SK-N-DZ (cell line): ENCODE results near the gene FAM3C. TPM values are rescaled to one million over a fixed set of nuclear protein-coding genes. Genes with fewer than 3 reads are reported as not detected.
"Not testable (repeated sequence)": the region's sequence is repeated elsewhere in the genome, so short reads cannot be mapped to it uniquely, and the experiment has no call there.

Experiments used
- DNase-seq: peaks from one replicate; pipeline ENCODE4 v3.0.0-alpha.2; 2015; ENCODE audit warnings: low spot score
- polyA plus RNA-seq, 2 experiments: library from polyadenylated mRNA; depleted of rRNA; stranded (reverse); fragments of >200 nt; gene quantifications; 2 replicates each; pipeline ENCODE4 v1.2.3, GENCODE V29; 2014

The FAM3C gene, protein sequence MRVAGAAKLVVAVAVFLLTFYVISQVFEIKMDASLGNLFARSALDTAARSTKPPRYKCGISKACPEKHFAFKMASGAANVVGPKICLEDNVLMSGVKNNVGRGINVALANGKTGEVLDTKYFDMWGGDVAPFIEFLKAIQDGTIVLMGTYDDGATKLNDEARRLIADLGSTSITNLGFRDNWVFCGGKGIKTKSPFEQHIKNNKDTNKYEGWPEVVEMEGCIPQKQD
- polyA plus RNA-seq (2014; cell fraction: cytosol; rRNA removed): 19.3 and 22.1 TPM in 2 replicates
- polyA plus RNA-seq (2014; cell fraction: nucleus; rRNA removed): 19.6 and 24.0 TPM in 2 replicates

DNA sequence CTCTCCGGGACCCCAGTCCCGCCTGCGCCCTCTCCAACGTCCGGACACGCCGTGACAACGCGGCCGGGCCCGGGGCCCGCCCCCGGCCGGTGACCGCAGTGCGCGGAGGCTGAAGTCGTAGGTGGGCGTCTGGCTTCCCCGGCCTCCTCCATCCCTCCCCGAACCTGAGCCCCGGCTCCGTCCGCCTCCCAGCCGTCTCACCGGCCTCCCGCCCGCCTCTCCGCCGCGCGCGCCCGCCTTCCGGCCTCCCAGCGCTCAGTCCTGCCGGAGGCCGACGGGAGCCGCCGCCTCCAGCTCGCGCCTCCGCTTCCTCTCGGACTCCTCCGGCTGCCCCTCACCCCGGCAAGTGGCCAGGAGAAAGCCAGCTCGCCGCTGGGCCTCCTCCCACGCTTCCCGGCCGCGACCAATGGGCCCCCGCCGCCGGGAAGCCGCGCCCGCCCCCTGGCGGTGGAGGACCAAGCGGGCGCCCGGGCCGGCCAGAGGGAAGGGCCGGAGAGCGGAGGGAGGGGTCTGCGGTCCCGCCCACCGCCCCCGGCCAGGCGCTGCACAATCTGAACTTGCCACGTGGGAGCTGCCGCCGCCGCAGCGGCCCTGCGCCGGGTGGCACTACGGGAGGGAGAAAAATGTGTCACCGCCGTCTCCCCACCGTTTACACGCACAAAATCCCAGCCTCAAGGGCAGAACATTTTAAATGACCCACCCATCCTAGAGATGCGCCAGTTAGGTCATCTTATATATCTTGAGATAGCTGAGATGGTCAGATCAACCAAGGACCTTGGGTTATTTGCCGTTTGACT is at the start of gene FAM3C:
TSS of gene FAM3C (minus strand) at position 348 of the 797 bp plus-strand sequence. CDS start 13,339 bp downstream, outside the sequence.
- DNase-seq: peak; percentile 91

DNA sequence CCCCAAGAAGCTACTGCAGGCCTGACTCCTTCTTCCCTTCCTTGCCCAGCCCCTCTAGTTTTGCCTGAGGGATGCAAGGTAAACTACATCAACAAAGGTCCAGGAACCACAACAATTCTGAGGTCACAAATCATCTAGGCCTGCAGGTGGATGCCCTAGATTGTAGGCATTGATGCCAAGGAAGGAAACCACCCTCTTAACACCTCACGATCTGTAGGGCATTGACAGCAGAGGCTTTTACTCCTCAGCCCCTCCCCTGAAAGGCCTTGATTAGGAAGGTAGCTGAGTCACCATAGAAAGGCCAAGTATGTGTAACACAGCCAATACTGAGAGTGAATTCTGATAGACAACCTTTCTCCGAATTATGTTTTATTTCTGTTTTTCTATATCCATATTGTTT is 46.7 kb upstream of the FAM3C start:
- no peak for DNase-seq

DNA sequence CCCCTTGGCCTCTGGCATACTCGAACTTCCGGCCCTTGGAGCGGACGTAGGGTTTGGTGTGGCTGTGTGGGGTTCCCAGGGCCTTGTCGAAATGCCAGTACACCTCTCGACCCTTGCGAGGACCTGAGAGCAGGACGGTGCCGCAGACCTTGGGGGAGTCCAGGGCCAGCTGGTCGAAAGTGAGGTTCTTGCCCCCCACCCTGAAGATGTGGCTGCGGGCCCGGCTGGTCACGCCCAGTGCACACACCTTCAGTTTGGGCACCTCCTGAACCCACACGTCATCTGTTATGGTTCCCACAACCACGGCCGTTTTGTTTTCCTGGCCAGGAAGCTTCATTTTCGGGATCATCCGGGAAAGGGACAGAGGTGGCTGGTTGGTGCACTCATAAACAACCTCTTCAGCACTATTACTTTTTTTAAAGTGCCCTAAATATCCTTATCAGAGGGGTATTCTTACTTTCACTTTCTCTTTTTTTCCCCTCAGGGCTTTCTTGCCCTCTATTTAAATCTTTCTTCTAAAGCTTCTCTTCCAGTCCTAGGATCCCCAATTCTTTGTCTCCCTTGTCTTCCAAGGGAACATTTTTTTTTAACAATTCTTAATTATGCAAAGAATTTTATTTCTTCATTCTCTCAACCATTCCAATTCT is 44.9 kb upstream of the FAM3C start:
- no peak for DNase-seq

DNA sequence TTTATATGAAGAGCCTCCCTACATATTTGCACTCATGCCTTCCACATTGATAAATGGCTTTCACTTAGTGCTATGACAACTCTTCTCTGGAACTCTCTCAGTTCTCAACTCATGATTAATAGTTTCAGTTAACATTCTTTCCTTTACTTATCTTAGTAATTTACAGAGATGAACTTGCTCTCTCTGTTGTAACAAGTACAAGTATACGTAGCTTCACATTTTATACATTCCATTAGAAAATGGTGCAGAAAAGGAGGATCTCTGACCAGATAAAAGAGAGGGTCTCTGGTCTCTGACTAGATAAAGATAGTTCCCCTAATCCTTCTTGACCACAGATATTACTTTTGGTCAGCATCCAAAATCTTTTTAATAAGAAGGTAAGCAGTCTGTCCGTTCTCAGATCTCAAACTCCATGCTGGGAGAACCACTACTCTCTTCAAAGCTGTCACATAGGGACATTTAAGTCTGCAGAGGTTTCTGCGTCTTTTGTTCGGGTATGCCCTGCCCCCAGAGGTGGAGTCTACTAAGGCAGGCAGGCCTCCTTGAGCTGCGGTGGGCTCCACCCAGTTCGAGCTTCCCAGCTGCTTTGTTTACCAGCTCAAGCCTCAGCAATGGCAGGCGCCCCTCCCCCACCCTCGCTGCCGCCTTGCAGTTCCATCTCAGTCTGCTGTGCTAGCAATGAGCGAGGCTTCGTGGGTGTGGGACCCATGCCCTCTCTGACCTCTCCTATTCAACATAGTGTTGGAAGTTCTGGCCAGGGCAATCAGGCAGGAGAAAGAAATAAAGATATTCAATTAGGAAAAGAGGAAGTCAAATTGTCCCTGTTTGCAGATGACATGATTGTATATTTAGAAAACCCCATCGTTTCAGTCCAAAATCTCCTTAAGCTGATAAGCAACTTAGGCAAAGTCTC is 42.2 kb upstream of the FAM3C start:
- peak; percentile 84 for DNase-seq

DNA sequence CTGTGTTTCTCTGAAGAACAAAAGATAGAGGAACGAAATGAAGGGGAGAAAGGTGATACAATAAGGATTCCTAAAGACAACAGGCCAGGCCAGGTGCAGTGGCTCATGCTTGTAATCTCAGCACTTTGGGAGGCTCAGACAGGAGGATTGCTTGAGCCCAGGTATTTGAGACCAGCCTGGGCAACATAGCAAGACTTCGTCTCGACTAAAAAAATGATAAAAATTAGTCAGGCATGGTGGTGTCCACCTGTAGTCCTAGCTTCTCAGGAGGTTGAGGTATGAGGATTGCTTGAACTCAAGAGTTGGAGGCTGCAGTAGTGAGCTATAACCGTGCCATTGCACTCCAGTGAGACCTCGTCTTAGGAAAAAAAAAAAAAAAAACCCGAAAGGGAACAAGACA is 41.4 kb upstream of the FAM3C start:
- DNase-seq: no peak

DNA sequence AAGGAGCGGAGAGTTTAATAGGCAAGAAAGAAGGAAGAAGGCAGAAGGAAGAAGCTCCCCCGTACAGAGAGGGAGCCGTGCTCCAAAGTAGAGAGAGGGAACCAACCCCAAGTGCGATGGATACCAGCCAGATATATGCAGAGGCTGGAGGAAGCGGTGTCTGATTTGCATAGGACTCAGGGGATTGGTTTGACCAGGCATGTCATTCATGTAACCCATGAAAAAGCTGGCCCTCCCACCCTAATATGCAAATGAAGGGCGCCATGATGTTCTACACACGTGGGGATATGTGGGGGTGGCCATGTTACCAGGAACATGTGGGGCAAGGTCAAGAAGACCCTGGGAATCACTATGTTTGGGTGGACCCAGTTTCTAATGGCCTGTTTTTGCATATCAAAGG is 40.6 kb upstream of the FAM3C start:
- DNase-seq: no peak

DNA sequence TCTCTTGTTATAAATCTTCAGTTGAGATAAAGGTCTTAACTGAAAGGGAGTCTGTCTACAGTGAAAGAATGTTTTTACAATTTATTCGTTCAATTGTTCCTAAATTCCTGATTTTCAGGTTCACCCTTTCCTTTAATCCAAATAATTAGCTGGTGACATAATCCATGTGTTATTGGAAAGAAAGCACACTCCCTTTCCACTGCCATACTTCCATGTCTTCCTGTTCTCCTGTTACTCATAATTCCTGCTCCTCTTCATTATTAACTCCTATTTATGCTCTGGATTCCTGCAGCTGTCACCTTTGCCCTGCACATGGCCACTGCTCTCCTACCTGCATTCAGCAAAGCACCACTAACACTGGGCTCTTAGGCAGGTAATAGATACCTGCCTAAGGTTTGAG is 40.0 kb upstream of the FAM3C start:
- DNase-seq: no peak

DNA sequence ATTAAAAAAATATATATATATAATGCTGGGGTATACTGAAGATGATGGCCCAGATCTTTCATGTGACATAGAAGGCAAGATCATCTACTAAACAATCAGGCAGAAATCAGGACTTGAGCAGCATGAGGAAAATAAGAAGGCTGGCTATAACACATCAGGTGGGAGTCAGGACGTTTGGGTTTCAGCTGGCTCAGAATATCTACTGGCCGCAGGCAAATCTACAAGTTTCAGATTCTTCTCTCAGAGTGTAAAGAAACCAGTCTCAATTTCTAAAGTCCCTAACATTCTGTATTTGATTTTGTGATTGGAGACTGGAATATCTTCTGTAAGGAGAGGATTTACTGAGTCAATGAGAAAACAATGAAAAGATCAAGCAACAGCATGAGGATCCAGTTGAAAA is 37.7 kb upstream of the FAM3C start:
- DNase-seq: no peak

DNA sequence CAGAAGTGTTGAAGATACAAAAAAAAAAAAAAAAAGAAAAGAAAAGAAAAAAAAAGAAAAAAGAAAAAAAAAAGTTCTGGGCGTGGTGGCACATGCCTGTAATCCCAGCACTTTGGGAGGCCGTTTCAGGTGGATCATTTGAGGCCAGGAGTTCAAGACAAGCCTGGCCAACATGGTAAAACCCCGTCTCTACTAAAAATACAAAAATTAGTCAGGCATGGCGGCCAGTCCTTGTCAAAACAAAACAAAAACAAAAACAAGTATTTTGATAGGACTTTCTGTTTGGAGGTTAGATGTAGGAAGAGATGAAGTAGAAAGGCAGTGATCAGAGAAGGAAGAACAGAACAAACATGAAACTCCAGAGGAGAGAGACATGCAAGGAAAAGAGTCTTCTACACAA is 36.4 kb upstream of the FAM3C start:
- DNase-seq: not testable (repeated sequence)

DNA sequence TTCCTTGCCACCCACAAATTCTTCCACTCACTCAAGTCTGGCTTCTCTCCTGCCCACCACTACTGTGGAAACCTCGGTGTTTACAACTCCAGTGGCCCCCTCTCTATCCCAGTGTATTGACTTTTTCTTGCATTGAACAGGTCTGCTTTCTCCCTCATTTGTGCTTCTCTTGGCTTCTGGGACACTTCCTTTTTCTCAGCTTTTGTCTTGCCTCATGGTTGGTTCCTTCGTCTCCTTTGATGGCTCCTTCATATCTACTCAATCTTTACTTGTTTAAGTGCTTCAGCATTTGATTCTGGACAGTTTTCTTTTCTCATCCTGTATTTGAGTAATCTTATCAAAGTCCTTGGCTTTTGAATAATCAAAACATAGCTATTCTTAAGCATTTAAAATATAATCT is 35.9 kb upstream of the FAM3C start:
- DNase-seq: no peak

DNA sequence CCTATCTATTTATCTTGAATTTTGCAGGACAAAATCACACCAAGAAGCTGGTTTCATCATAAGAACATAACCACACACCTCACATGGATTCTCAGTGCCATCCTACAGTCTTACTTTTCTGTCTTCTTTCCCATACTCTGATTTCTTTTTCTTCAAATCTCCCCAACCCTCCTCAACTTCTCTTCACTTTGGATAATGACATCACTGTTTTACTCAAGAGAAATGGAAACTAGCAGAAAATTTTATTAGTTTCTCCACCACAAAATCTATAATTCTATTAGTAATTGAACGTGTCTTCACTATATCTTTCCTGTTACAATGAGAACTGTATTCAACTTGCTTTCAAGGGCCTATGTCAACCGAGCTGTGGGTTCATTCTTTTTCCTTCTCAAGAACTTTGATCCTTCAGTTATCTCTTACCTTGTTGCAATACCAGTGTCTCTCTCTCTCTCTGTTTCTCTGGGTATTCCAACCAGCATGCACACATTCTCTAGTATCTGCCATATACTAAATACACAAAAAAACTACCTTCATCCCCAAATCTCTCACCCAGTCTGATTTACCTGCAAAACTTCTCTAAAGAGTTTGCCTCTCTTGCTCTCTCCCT is 35.4 kb upstream of the FAM3C start:
- no peak for DNase-seq

DNA sequence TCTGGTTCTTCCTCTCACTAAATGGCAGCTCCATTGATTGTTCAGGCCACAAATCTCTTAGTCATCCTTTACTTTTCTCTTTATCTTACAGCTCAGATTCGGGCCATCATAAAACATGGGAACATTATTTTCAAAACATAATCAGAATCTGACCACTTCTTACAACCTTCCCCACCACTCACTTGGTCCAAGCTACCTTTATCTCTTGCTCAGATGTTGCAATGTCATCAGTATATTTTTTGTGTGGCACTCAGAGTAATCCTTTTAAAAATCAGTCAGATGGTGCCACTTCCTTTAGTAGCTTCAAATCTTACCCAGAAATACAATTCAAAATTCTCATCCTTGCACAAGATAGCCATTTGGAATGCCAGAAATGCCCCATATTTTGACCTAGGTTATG is 34.5 kb upstream of the FAM3C start:
- DNase-seq: no peak

DNA sequence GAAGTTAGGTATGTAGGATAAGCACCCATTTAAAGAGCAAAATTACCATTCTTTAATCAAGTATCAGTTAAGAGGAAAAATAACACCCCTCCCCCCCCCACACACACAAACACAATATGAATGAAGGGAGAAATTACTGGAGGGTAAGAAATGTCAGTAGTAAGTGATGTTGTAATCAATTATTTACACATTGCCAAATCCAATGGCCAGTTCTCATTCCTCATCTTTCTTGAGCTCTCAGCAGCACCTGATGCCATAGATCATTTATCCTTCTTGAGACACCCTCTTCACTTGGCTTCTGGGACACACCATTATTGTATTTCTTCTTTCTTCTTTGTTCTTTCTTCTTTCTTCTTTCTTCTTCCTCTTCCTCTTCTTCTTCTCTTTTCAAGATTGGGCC is 33.7 kb upstream of the FAM3C start:
- no peak for DNase-seq

DNA sequence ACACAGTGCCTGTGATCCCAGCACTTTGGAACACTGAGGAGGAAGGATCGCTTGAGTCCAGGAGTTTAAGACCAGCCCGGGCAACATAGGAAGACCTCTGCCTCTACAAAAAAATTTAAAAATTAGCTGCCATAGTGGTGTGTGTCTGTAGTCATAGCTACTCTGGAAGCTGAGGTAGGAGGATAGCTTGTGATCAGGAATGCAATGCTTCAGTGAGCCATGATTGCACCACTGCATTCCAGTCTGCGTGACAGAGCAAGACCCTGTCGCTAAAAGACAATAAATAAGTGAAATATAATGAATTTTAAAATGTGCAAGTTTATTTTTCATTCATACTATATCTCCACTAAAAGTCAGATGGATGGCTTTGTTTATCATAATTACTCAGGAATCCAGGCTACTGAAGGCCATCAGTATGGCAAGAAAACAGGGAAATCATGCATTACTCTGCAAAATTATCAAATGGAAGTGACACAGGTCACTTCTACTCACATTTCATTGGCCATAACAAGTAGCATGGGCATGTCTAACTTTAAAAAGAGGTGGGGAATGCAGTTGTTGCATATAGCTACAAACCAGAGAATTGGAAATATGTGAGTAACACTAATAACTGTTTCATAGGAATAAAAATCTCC is 32.9 kb upstream of the FAM3C start:
- DNase-seq: no peak

DNA sequence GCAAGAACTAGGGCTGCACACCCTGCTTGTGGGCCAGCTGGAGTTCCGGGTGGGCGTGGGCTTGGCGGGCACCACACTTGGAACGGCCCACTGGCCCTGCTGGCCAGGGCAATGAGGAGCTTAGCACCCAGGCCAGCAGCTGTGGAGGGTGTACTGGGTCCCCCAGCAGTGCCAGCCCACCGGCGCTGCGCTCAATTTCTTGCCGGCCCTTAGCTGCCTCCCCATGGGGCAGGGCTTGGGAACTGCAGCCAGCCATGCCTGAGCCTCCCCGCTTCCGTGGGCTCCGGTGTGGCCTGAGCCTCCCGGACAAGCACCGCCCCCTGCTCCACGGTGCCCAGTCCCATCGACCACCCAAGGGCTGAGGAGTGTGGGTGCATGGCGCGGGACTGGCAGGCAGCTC is 25.6 kb upstream of the FAM3C start:
- DNase-seq: not testable (repeated sequence)

DNA sequence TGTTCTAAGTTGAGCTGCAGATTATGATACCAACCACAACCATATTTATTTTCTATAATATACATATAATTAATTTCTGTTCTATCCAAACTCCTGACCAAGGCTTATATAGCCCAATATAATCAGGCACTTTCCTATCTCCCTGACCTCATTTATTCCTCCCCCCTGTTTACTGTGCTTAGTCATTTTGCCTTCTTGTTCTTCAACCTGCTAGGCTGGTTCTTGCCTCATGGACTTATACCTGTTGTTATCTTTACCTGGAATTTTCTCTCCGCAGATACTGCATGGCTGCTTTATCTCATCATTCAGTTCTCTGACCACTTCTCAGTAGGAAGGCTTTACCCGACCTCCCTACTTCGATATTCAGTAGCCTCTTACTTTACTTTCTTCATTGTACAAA is 24.9 kb upstream of the FAM3C start:
- no peak for DNase-seq

DNA sequence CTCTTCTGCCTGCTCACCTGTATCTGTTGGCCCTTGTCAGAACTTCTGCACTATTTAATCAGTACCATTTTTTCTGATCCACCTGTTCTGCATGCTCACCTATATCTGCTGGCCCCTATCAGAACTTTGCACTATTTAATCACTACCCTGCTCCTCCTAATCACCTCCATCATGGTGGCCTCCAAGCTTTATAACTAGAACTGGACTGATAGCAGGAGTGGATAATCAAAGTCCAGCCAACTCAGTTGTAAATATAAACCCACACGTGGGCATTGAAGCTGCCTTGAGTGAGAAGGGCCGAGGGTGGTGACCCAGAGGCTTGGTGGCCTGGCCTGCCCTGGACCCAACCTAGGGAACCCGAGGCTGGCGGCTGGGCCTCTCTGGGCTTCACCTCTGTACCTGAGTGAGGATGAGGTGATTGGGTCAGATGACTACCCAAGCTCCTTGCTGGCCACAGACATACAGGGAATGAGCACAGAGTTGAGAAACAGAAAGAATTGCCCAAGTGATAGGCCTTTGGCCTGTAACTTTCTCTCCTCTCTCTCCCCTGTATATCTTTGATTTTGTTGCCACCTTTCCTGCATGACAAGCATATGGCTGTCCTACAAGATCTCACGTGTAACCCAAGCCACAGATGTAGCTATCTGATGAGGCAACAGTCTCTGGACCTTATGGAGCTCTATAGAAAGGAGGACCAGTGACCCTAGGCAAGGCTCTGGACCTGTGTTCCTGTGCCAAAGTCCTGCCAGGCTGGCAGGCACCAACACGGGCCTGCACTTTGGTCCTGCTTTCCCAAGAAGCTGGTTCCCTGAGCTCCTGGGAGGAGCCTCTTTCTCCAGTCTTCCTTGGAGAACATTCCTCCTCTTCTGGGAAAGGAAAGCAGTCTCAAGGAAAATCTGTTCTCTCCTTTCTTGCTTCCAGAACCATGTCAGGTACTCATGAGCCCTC is 23.4 kb upstream of the FAM3C start:
- DNase-seq: no peak

DNA sequence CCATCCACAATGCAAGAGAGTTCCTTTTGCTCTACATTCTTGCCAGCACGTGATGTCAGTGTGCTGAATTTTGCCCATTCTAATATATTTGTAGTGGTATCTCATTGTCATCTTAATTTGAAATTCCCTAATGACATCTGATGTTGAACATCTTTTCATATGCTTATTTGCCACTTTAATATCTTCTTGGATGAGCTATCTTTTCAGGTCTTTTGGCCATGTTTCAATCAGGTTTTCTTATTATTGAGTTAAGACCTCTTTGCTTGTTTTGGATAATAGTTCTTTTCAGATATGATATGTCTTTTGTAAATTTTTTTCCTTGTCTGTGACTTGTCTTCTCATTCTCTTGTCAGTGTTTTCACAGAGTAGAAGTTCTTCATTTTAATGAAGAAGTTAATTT is 20.4 kb upstream of the FAM3C start:
- DNase-seq: no peak

DNA sequence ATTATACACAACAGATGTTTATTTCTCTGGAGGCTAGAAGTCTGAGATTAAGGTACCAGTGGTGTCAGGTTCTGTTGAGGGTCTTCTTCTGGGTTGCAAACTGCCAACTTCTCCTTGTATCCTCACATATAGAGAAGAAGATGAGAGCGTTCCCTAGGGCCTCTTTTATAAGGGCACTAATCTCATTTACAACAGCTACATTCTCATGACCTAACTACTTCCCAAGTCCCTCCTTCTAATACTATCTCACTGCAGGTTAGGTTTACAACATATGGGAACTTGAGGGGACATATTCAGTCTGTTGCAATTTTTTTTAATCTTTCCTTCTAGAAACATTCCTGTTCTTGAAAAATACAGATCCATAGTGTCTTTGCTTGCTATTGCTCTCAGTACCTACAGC is 18.3 kb upstream of the FAM3C start:
- DNase-seq: no peak

DNA sequence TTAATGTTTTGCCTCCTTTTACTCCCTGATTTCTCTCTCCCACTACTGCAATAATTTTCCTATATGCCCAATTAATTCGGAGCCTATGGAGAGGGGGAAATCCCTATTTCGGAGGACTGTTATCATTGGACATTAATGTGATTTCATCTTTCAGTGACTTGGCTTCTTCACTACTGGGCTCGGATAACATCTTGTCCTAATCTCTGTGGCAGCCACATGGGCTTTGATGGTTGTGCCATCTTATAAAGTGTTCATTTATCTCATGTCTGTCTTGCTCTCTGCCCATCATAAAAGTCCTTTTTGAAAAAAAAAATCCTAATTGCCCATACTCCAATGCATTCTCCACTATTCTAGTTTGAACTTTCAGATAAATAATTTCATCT is 15.5 kb upstream of the FAM3C start:
- DNase-seq: no peak
